Endodermal cell (in vitro differentiated cells): ENCODE results near the gene TMEM176A. TPM values are rescaled to one million over a fixed set of nuclear protein-coding genes. Genes with fewer than 3 reads are reported as not detected.

Source experiments
- DNase-seq: peaks from one replicate; pipeline ENCODE4 v3.0.0-alpha.2; 2017
- H3K27ac ChIP-seq: 2 replicates; pipeline ENCODE4 v1.5.1; 2013; ENCODE audit warnings: mild to moderate bottlenecking, low read depth, low read length, moderate library complexity
- H3K27me3 ChIP-seq: 2 replicates; pipeline ENCODE4 v1.6.1; 2013; ENCODE audit warnings: mild to moderate bottlenecking, low read length, moderate library complexity; ENCODE audit not compliant: insufficient read depth, control insufficient read depth, poor library complexity, severe bottlenecking
- H3K36me3 ChIP-seq: 2 replicates; pipeline ENCODE4 v1.7.0; 2013; ENCODE audit warnings: mild to moderate bottlenecking, low read length, moderate library complexity; ENCODE audit not compliant: control insufficient read depth, insufficient read depth
- H3K4me1 ChIP-seq: one replicate; pipeline ENCODE4 v1.7.0; 2013; ENCODE audit warnings: low read length; ENCODE audit not compliant: control insufficient read depth, insufficient read depth
- H3K4me3 ChIP-seq: 2 replicates; pipeline ENCODE4 v1.5.1; 2013; ENCODE audit warnings: mild to moderate bottlenecking, low read length, moderate library complexity
- H3K9ac ChIP-seq: 2 replicates; pipeline ENCODE4 v1.6.1; 2013; ENCODE audit warnings: mild to moderate bottlenecking, low read length, moderate library complexity; ENCODE audit not compliant: poor library complexity, severe bottlenecking; ENCODE audit errors: extremely low read depth
- H3K9me3 ChIP-seq: 2 replicates; pipeline ENCODE4 v1.6.1; 2013; ENCODE audit warnings: mild to moderate bottlenecking, low read length, moderate library complexity; ENCODE audit not compliant: control insufficient read depth
- H3K27ac Mint-ChIP-seq: 2 replicates; pipeline ENCODE4 v1.8.0; 2020; ENCODE audit warnings: mixed read lengths
- H3K27me3 Mint-ChIP-seq: 2 replicates; pipeline ENCODE4 v1.8.0; 2021; ENCODE audit warnings: mild to moderate bottlenecking, mixed read lengths; ENCODE audit not compliant: insufficient read depth
- H3K36me3 Mint-ChIP-seq: 2 replicates; pipeline ENCODE4 v1.8.0; 2020; ENCODE audit warnings: low read depth, mixed read lengths
- H3K4me1 Mint-ChIP-seq: 2 replicates; pipeline ENCODE4 v1.8.0; 2020; ENCODE audit warnings: mixed read lengths
- H3K4me3 Mint-ChIP-seq: 2 replicates; pipeline ENCODE4 v1.8.0; 2020; ENCODE audit warnings: mild to moderate bottlenecking, moderate library complexity, mixed read lengths
- H3K9me3 Mint-ChIP-seq: 2 replicates; pipeline ENCODE4 v1.8.0; 2020; ENCODE audit warnings: mild to moderate bottlenecking, mixed read lengths
- CTCF ChIP-seq: fragments of 200-600 bp; sonication (generic); conservative IDR thresholded peaks from 2 replicates; pipeline ENCODE4 v1.5.0; 2021; ENCODE audit warnings: antibody characterized with exemption, mild to moderate bottlenecking
- WGBS, 2 experiments: methylation state at CpG; one replicate each; pipeline versions ENCODE4 v1.1.5 to v1.1.7; 2013; ENCODE audit warnings: missing lambda C conversion rate in 2 of 2, mixed read lengths in 1 of 2; ENCODE audit not compliant: insufficient coverage in 1 of 2, insufficient read length in 1 of 2; 5-methylcytosine and 5-hydroxymethylcytosine counted together
- total RNA-seq, 2 donors: library from RNA; stranded (reverse); fragmentation: NEBNext Ultra II Directional in 1 of 2; extraction: Animal tissue kit (Norgen Biotek cat#: 25700) in 1 of 2; gene quantifications; 2 replicates in 1 of 2; 3 replicates in 1 of 2; pipeline ENCODE4 v1.2.1, GENCODE V29; 2021

Gene TMEM176A
- total RNA-seq, 2 donors from 2014 or later = not detected

GRCh38 chr7:150781961-150782360 lies 18.6 kb upstream of the TMEM176A start:
- Mint-ChIP-seq H3K9me3 (no peaks in the 10 kb centered on the region), H3K4me3 (no peak overlapping the region), H3K4me1 (no peaks in the 10 kb centered on the region), H3K27me3 (peaks cover 40% of the 10 kb centered on the region), H3K27ac (no peak overlapping the region), H3K36me3 (no peaks in the 10 kb centered on the region)
- Histone ChIP-seq H3K4me3 (no peak overlapping the region), H3K36me3 (no peaks in the 10 kb centered on the region), H3K4me1 (no peaks in the 10 kb centered on the region), H3K9me3 (no peaks in the 10 kb centered on the region), H3K9ac (no peak overlapping the region), H3K27ac (no peak overlapping the region), H3K27me3 (peaks cover 26% of the 10 kb centered on the region)
- TF ChIP-seq CTCF = no peak
- 89 to 100% methylated on average over 1 to 2 of the region's 2 CpGs for WGBS, 2 experiments
- DNase-seq = no peak

- Mint-ChIP-seq H3K9me3 (no peaks in the 10 kb centered on the region), H3K27me3 (peaks cover 41% of the 10 kb centered on the region), H3K27ac (no peak overlapping the region), H3K36me3 (no peaks in the 10 kb centered on the region), H3K4me1 (no peaks in the 10 kb centered on the region), H3K4me3 (no peak overlapping the region)
- Histone ChIP-seq H3K4me1 (no peaks in the 10 kb centered on the region), H3K9me3 (no peaks in the 10 kb centered on the region), H3K27me3 (peaks cover 20% of the 10 kb centered on the region), H3K36me3 (no peaks in the 10 kb centered on the region), H3K4me3 (no peak overlapping the region), H3K27ac (no peak overlapping the region), H3K9ac (no peak overlapping the region)
- 85% methylated on average over 9 of the region's 9 CpGs for WGBS, 2 experiments
- no peak for DNase-seq
- no peak for TF ChIP-seq CTCF
These were observed 16.3 kb upstream of the TMEM176A start for GRCh38 chr7:150784120-150784736.

GRCh38 chr7:150784954-150785353 lies 15.6 kb upstream of the TMEM176A start:
- Mint-ChIP-seq H3K4me3 (no peak overlapping the region), H3K9me3 (no peaks in the 10 kb centered on the region), H3K36me3 (no peaks in the 10 kb centered on the region), H3K4me1 (no peaks in the 10 kb centered on the region), H3K27ac (no peak overlapping the region), H3K27me3 (peaks cover 48% of the 10 kb centered on the region)
- Histone ChIP-seq H3K36me3 (no peaks in the 10 kb centered on the region), H3K9me3 (no peaks in the 10 kb centered on the region), H3K27me3 (peaks cover 20% of the 10 kb centered on the region), H3K27ac (no peak overlapping the region), H3K4me1 (no peaks in the 10 kb centered on the region), H3K4me3 (no peak overlapping the region), H3K9ac (no peak overlapping the region)
- WGBS, 2 experiments = 56 to 80% methylated on average over 1 to 3 of the region's 4 CpGs
- DNase-seq = no peak
- TF ChIP-seq CTCF = no peak
